Kidney glomerular epithelial cell (primary cell): ENCODE measurements around the gene ADGRL1.
"Not testable (repeated sequence)": the region's sequence is repeated elsewhere in the genome, so short reads cannot be mapped to it uniquely, and the experiment has no call there.

Experiments
- DNase-seq: peaks from one replicate; lab custom pipeline; 2025; lab: John Stamatoyannopoulos, UW

ADGRL1 gene

DNA sequence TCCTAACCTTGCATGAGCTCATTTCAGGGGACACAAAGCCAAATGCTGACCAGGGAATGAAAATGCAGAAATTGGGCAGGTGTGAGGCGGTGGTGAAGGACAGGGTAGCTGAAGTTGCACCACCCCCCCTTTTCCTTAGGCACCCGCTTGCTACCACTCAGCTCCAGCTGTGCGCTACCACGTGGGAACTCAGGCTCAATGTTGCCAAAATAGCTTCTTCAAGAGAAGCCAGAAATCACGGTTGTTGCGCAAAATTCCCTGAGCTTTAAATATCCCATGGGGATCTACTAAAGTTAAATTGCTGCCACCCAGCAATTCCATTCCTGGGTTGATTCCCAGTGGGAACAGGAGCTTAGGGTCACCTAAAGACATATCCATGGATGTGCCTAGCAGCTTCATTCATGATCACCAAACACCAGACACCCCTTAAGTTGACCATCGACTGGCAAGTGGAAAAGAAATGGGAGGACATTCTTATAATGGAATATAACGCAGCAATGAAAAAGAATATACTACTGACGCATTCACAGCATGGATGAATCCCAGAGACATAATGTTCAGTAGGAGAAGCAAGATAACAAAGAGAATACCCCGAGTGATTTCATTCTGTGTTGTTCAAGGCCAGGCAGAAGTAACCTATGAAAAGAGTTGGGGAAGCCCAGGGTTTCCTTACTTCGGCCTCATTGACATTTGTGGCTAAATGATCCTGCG, 12.8 kb upstream of the ADGRL1 start:
- DNase-seq = no peak

DNA sequence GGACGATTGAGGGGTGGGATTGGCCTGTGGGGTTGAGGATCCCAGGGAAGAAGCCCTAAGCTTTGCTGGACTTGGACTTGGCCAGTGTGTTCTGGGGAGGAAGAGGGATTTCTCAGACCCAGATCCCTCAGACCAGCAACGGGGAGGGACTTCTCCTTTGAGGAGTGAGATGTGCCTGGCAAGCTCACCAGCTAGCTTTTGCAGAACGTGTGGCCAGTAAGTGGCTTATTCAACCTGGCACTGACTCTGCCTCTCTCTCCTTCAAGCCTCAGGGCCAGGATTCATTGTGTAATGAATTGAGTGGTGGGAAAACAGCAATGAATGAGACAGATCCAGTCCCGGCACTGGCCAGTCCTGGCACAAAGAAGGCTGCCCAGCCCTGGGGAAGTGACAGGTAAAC, 11.9 kb upstream of the ADGRL1 start:
- DNase-seq = not testable (repeated sequence)

DNA sequence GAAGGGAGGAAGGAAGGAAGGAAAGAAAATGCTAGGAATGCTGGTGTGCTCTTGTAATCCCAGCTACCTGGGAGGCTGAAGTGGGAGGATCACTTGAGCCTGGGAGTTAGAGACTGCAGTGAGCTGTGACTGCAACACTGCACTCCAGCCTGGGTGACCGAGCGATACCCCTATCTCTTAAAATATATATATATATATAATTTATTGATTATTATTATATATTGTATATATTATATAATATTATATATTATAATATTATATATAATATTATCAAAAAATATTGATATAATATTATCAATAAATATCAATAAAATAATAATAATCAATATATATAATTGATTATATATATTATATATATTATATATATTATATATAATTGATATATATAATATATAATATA, 8.6 kb upstream of the ADGRL1 start:
- no peak for DNase-seq

DNA sequence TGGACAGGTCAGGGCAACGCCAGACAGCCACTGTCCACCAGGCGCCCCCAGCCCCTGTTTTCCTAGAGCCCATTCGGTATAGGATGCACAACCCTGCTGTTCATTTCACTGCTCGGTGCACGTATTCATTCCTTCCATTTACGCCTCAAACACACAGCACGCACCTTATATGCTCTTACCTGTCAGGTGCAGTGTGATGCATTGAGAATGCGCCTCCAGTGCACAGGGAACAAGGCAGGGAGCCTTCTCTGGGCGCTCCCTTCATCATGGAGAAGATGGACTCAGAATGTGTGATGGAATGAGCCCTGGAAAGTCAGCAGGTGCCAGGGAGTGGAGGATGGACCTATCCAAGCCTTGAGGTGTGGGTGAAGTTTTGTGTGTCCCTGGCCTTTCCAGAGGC, 4.2 kb upstream of the ADGRL1 start:
- not testable (repeated sequence) for DNase-seq

DNA sequence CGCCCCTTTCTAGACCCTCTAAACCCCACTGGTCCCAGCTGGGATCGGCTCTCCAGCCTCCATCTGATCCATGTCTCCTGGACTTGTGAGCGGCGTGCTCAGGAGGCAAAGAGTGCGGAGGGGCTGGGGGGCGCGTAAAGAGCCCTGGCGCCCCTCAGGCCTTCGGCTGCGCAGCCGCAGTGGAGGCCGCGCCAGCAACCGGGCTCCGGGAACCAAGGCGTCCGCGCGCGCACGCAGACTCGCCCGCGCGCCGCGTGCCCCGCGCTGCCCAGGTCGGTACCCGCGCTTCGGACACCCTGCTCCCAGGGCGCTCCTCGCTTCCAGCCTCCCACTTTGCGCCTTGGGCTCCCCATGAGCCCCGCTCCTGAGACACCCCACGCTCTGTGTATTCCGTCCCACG, 3.4 kb upstream of the ADGRL1 start:
- not testable (repeated sequence) for DNase-seq

DNA sequence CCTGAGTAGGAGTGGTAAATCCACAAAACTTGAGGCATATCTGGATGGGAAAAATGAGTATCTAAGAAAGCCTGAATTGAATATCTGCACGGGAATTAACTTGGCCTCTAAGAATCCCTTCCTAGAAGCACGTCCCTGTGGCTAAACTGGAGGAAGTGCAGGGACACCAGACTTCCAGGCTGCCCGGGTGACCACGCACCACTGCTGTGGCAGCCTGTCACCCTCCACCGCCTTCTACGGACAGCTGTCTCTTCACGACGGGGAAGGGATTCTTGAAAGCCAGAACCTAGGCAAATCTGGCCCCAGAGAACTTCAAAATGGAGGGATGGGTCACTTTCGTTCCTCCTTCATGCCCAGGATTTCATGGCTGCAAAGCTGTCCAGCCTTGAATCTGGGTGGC, 2.5 kb upstream of the ADGRL1 start:
- DNase-seq = not testable (repeated sequence)

DNA sequence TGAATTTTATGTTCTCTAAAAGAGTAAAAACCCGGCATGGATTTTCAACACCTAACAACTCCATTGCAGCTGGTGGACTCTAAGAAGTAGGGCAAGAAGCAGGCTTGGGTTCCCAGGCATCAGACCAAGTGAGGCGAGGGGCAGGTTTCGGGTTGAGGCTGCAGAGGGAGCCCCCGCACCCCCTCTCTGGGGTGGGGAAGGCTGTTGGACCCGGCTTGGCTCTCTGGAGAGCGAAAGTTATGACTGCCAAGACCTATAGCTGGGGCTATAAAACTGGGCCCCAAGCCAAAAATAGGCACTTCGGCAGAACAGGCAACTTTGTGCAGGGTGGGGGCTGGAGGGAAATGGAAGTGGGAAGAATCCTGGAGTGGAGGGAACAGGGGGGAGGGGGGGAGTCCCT, 1.8 kb upstream of the ADGRL1 start:
- not testable (repeated sequence) for DNase-seq

DNA sequence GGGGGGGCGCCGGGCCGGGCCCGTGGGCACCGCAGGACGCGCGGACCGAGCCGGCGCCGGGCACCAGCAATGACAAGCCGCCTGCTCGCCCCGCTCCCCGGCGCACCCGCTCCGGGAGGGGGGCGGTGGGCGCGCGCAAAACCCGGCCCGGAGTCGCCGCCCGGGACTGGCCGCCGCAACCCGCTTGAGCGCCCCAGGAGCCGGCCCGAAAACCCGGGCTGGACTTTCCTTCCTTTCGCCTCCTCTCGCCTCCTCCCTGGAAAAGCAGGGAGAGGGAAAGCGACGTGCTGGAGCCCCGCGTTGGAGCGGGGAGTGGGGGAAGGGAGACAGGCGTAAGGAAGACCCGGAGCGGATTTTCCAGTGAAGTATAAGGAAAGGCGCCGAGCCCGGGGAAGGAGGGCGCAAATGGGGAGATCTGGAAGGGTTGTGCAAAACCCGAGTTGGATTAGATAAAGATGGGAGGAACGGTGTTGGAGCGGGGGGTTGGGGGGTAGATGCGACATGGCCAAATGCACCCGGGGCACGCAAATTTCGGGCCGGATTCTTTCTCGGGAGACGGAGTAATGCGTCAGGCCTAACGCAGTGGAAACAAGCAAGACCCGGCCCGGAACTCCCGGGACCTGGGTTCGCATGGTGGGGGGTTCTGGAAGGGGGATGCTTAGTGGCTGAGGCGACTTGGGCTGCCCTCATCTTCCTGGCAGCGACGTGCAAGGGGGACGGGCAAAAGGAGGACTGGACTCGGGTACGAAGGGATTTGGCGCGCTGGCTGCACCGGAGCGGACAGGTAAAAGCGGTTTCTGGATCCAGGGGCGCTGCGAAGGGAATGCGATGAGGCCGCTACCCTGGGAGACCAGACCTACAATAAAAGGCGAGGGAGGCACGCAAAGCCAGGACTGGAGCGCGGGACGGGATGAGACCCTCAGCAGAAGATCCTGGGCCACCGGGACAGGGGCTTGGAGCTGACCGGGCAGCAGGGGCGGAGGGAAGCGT, 1.1 kb upstream of the ADGRL1 start:
- peak; percentile 81 for DNase-seq

DNA sequence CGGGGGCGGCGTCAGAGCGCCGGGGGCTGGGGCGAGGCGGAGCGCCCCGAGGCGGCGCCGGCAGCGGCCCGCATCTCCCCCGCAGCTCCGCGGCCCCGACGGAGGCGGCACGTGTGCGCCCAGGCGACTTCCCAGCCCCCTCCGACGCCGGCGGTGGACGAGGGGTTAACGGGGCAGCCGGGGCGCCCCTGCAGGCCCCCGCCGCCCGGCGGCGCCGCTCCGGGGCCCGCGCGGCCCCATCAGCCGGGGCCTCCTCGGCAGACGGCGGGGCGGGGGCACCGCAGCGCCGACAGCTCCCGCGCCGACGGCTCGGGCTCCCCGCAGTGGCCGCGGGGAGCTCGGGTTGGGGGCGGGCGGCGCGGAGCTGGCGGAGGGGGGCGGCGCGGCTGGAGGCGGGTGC, 339 bp upstream of the ADGRL1 start:
- DNase-seq = not testable (repeated sequence)

DNA sequence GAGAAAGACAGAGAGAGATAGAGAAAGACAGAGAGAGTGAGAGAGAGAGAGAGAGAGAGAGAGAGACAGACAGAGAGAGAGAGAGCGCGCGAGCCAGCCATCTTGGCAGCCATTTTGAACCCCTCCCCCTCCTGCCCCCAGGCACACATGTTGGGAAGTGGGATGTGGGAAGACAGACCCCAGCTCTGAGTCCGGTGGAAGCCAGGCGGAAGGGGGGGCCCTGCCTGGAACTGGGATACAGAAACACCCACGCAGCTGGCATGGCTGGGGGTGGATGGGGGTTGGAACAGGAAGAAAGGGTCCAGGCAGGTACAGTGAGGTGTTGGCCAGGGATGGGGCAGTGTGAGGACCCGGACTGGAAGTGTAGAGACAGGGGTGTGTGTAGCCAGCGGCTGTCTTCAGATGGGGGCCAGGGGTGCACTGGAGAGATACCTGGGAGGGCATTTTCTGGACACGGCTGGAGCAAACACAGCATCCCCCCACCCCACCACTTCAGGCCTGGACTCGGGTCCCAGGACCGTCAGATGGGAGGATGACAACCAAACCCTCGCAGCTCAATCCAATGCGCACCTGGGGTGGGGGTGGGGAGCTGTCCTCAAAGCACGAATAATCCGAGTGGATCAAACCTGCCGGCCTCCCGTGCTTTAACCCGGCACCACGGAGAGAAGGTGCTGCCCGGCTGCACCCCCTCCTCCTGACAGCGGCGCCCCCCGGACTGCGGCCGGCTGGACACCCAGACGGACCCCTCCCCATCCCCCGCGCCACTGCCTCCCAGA, 1.1 kb downstream of the ADGRL1 start:
- DNase-seq = not testable (repeated sequence)

DNA sequence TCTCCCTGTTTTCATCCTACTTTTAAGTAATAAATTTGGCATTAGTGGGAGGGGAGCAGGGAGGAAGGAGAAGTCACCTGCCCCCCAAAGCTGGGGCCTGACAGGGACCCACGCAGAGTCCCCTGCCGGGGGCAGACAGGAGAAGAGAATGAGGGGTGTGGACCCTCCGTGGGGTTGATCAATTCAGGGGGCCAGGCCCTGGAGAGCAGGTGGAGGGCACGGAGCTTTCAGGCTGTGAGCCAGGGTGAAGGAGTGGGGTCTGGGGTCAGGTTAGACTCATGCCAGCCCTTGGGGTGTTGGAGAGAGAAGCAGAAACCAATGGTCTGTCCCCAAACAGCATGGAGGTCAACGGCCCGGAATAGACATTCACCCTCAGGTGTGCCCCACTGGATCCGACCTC, 1.8 kb downstream of the ADGRL1 start:
- DNase-seq = not testable (repeated sequence)

DNA sequence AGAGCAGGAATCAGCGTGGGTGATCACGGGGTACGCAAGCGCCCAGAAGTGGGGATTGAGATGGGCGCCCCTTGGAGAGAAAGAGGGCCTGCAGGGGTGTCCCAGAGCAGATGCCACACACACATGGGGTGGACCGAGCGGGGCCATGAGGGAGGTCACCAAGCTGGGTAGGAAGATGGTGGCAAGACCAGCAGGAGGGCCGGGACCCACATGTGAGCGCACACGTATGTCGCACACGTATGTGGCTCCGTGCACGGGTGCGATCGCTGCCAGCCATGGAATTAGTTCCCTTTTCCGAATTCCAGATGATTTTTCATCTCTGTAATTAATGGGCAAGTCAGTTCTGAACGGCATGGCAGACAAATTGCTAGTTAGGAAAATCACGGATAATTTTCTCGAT, 2.2 kb downstream of the ADGRL1 start:
- DNase-seq = not testable (repeated sequence)

DNA sequence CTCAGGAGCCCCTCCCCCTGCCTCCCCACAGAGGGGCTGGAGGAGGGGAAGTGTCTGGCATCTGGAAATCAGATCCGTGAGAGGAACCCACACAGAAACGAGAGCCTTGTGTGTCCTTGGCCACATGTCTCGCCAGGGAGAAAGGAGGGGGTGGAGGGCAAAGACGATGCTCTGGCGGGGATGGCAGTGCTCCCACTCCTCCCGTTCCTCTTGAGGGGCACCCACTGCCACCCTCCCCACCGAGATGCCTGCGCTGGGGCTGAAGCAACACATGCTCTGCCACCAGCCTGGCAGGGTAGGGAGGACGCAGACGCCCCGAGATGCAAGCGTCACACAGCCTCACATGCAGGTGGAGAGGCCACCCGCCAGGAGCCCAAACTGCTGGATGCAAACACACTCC, 2.8 kb downstream of the ADGRL1 start:
- DNase-seq = no peak

DNA sequence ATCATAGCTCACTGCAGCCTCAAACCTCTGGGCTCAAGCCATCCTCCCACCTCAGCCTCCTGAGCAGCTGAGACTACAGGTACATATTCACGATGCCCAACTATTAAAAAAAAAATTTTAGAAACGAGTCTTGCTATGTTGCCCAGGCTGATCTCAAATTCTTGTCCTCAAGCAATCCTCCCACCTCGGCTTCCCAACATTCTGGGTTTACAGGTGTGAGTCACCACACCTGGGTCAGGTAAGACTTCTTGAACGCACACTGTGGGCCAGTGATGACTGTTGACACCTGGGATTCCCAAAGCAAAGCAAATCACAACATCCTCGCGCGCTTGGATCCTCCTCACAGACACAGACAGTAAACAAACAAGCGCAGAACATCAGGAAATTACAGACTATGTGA, 4.5 kb downstream of the ADGRL1 start:
- not testable (repeated sequence) for DNase-seq

DNA sequence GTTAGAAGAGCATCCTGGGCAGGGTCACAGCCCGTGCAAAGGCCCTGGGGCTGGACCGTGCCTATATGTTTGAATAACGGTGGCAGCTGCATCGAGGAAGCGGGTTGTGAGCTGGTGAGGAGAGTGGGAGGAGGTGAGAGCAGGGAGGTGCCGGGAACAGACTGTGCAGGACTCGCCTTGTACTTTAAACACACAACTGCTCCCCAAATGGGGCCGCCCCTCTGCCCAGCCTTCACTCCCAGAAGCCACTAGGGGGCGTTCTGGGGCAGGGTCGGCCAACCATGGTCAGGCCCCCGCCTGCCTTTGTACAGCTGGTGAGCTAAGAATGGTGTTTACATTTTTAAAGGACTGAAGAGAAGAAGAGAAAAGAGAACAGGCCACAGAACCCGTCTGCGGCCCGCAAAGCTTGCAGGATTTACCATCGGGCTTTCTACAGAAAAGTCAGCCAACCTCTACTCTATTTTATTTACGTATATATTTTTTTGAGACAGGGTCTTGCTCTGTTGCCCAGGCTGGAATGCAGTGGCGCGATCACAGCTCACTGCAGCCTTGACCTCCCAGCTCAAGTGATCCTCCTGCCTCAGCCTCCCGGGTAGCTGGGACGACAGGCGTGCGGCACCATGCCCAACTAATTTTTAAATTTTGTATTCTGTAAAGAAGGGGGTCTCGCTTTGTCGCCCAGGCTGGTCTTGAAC, 5.7 kb downstream of the ADGRL1 start:
- DNase-seq = not testable (repeated sequence)

DNA sequence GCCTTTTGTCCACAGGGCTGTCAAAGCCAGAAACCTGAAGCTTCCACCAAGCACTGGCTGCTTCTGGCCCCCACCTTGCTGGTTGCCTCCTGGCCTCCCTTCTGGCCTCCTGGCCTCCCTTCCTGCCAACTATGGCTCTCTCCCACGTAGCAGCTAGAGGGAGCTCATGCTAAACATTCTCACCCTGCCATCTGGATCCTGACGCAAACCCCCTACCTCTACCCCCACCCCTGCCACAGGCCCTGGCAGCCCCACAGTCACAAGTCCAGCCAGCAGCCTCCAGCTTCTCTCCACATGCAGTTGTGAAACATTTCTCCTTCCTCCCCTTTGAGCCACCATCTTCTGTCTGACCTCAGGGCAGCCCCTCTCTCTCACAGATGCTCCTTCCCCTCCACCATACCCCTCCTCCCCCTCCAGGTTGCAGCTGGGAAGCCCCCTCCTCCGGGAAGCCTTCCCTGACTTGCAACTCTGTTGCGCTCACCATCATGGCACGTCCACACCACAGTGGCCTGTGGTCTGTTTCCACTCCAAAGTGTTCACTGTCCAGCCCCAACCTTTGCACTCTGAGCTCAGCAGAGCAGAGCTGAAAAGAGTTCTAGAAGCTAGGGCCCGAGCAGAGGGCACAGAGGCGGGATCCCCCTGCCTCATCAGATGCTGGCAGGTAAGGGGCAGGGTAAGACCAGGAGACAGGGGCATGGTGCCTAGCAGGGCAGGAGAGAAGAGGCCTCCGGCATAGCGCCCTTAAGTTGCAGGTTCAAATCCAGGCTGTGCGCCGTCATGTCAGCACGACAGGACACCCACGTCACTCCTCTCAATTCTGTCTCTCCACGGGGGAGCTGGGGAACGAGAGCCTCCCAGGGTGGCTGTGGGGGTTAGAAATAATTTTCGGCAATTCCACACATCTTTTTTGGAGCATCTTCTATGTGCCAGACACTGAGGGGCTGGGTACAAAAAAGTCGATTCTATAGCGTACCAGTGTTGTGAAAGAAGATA, 7.3 kb downstream of the ADGRL1 start:
- no peak for DNase-seq

DNA sequence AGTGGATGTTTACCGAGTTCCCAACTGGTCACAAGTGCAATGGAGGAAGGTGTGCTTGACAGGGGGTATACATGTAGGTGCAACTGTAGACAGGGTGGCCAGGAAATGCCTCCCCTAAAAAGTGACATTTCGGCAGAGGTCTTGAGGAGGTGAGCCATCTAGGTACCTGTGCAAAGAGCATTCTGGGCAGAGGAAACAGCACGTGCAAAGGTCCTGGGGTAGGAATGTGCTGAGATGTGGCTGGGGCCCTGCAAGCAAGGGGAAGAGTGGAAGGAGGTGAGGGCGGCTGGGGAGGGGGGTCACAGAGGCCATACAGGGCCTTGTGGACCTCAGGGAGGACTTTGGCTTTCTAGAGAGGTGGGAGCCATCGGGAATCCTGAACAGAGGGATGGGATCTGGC, 8.1 kb downstream of the ADGRL1 start:
- no peak for DNase-seq

DNA sequence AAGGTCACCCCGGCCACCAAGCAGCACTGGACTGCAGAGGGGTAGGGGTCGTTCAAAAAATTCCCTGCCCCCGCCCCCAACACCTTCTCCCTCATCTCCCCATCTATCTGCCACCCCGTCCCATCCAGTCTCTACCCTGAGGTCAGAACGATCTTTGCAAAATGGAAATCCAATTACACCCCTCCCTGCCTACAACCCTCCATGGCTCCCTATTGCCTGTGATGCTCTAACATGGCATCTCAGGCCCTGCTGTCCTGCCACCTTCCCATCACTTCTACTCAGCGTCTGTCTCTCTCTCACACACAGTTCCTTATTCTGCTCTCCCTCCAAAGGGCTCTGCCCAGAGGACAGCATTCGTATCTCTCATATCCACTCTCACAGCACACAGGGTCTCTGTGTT, 8.7 kb downstream of the ADGRL1 start:
- DNase-seq = not testable (repeated sequence)

DNA sequence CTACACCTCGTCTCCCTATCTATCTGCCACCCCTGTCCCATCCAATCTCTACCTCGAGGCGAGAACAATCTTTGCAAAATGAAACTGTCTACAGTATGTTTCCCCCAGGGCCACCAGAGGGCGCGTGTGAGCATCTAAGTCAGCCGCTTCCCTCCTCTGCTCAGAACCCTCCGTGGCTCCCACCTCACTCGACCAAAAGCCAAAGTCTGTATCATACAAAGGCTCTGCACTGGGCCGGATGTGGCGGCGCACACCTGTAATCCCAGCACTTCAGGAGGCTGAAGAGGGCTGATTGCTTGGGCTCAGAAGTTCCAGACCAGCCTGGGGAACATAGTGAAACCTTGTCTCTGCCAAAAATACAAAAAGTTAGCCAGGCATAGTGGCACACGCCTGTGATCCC, 9.9 kb downstream of the ADGRL1 start:
- peak; percentile 22 for DNase-seq

DNA sequence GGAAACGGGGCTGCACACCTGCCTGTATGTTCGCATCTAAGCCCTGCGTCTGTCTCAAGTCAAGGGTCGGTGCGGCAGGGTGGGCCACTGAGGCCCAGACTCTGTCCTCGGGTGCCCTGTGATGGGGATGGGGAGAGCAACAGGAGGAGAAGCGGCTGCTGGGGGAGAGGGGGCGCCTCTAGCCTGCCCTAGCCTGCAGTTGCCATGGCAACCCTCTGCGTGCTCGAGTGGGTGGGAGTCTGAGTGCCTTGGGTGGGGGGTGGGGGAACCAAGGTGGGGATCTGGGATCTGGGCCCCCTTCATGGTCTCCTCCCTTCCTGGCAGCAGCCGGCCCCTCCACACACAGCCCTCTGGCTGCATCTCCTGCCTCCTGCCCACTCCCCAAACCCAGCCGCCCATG, 10.8 kb downstream of the ADGRL1 start:
- not testable (repeated sequence) for DNase-seq
